Stimulated activated CD4-positive, alpha-beta T cell treated with anti-CD3 and anti-CD28 coated beads, Interleukin-12 subunit alpha, Interleukin-12 subunit beta, amount 100 ng/mL, for 24 hours (primary cell): ENCODE measurements around the gene SLC25A46.
"Not testable (repeated sequence)": the region's sequence is repeated elsewhere in the genome, so short reads cannot be mapped to it uniquely, and the experiment has no call there.

ENCODE experiments used
- DNase-seq, 2 experiments: peaks; one replicate each; pipeline ENCODE4 v3.0.0-alpha.2; 2020; ENCODE audit warnings: low read depth in 2 of 2

Gene SLC25A46

DNA sequence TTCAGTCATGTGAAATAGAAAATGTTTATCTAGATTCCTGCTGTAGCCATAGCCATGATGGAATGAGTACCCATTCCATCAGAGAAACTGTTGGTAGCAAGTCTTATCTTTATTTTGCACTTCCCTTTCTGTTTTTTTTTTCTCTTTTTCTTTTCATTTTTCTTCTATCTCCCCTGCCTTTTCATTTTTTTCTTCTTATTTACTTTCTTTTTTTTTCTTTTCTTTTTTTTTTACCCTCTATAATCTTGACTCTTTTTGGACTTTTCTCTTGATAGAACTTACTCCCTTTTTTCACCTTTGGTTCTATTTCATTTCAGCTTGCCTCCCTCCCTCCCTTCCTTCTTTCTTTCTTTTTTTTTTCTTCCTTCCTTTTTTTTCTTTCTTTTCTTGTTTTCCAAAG, 15.4 kb downstream of the SLC25A46 start:
- no peak for DNase-seq

- DNase-seq, result no peak
Measured at GRCh38 chr5:110757118-110757729, 18.4 kb downstream of the SLC25A46 start.

DNA sequence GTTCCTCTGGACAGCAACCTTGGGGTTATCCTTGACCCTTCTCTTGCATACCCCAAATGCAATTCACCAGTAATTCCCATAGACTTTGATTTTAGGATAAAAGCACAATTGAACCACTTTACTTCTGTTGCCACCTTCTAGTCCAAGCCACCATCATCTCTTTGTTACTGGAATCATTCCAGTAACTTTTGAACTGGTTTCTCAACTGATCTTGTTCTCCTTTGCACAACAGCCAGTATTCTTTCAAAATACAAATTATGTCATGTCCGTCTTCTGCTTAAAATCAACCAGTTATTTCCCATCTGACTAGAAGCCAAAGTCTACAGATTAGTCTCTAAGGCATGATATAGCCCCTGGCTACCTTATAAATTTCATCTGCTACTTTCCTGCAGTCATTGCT, 21.4 kb downstream of the SLC25A46 start:
- DNase-seq, result no peak

DNA sequence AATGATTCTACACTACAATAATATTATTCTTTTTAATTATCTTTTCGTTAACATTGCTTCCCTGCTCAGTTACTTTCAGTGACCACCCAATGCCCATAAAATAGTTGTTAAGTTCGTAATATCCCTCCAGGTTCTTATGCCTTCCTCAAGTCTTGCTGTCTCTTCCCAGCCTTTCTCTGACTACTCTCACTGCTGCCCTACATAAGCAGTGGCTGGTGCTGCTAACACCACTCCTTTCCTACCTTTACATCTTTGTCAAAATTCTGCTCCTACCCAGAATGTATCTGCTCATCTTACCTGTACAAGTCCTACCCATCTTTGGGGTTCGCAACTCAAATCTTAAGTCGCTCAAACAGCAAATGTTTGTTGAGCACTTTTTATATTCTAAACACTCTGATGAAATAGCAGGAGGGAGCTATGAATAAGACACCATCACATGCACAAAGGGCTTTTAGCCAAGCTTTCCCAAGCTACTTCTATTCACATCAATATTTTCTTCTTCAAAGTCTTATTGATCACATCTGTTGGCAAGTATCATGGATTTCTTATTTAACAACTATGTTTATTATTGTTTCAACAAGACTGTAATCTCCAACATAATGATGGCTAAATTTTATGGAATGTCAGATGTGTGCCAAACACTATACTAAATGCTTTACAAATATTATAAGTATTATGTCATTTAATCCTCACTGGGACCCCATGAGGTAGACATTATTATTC, 29.5 kb downstream of the SLC25A46 start:
- DNase-seq, result no peak

DNA sequence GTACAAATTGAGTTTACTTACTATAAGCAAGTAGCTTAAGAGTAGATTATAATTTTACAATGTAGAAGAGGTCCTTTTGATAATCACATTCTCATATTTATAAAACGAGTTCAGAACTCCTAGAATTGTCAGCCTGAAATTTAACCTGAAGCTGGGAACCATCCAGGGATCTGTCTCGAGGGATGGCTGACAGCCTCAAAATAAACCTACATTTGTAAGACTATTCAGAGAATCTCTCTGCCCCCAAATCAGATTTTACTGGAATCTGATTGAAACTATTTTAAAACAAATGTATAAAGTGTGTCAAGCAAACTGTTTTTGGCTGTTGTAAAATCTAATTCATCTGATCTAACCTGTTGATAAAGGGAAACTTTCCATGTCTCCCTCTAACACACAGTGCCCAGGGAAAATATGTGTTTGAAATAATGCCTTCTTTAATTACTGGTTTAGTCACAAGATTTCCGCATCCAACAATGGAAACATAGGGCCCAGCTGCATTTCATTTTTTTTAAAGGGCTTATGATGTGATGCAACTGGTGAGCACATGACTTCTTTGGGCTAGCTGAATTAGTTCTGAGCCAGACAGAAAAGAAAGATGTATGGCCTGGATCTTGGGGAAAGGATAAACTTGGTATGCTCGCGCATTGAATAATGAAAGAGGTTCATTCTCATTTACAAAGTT, 30.3 kb downstream of the SLC25A46 start:
- DNase-seq, result no peak

- no peak for DNase-seq
Measured at GRCh38 chr5:110770286-110770685, 31.5 kb downstream of the SLC25A46 start.

DNA sequence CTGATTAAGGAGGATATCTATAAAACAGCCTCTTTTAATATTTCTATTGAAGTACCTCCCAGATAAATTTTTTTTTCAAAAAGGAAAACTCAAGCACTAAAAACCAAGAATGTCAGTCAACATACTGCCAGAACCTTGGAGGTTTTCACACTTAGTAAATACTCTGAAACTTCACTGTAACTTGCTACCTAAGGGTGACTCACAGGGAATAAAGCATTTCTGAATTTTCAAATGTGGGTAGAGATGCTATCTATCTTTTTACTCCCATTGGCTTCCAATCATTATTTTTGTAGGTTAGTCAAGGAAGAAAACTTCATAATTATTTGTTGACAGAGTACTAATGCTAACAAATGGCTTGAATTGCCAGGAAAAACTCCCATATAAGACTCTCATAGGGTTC, 46.1 kb downstream of the SLC25A46 start:
- DNase-seq, result no peak

DNA sequence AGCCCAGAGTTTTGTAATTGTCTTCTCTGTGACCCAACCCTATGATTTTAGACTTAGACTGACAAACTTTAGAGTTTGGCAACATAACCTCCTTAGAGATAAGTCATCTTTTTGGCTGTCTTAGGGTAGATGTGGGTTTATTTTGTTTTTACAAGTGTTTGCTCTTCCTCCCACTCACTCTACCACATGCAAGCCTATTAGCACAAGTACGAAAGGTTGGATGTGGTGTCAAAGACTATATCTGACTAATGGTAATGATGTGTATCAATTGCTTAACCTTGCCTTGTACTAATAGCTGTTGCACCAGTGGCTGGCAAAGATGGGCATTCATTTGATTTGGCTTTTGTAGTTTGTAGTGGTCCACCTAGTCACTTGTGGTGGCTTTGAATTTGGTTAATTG, 46.5 kb downstream of the SLC25A46 start:
- no peak for DNase-seq

GRCh38 chr5:110788006-110788405, 49.2 kb downstream of the SLC25A46 start:
- DNase-seq, result not testable (repeated sequence)

GRCh38 chr5:110790673-110791072, 51.9 kb downstream of the SLC25A46 start:
- no peak for DNase-seq

DNA sequence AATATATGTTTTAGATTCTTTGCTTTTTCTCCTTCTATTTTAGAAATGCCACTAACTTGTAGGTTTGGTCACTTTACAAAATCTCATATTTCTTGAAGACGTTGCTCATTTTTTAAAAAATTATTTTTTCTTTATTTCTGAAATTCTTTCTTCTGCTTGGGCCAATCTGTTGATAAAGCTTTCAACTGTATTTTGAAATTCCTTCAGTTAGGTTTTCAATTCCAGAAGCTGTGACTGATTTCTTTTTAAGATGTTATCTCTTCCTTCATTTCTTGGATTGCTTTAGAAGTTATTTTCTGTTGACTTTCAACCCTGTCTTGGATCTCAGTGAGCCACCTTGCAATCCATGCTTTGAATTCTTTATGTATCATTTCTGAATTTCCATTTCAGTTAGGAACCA, 64.2 kb downstream of the SLC25A46 start:
- no peak for DNase-seq

DNA sequence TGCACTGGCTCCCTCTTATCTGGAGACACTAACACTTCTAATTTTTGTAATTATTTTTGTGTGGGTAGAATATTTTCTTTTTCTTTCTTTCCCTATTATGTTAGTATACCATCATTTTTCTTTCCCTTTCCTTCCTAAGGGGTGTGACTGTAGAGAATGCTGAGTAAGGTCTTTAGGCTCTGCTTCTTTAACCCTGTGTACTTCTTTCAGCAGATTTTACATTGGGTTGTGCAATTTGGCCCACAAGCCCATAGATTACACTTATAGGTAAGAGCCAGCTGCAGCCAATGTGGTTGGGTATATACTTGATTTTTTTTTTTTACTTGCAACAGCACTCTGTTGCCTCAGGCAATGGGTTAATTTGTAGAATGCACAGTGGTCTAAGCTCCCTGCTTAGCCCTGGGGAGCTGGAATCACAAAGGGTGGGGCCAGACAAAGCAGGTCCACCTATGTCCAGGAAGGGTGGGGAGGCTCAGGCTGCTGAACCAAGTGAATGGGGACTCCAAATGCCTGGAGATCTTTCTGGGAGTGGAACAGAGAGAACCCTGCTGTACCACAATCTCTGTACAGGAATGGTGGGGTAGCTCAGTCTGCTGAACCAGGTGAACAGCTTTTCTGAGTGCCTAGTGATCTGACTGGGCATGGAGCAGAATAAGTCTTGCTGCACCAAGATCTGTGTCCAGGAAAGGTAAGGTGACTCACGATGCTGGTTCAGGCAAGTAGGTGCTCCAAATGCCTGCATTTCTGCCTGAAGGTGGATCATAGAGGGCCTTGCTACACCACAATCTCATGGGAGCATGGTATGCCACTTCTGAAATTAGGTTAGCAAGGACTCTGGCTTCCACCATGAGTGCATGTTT, 64.9 kb downstream of the SLC25A46 start:
- DNase-seq, result no peak

DNA sequence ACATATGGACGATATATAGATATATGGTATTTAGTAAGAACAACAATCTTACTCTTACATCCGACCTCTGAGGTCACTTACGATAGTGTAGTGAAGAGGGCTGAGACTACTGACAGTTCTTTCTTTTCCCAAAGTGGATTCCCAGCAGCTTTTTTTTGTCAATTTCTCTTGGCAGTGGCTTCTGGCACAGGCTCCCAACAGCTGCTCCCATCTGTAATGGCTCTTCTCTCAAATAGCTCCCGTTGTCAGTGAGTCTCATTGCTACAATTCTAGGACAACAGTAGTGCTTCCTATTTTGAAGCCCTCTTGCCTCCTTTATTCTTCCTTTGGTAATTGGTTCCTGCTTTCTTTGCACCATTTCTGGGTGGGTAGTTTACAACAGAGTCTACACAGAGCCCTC, 68.4 kb downstream of the SLC25A46 start:
- DNase-seq, result no peak

- no peak for DNase-seq
Measured at GRCh38 chr5:110809006-110809405, 70.2 kb downstream of the SLC25A46 start.
